Karpas-422 (cell line): Measurements from ENCODE around the gene ZBTB37. TPM values are rescaled to one million over a fixed set of nuclear protein-coding genes. Genes with fewer than 3 reads are reported as not detected.
"Not testable (repeated sequence)": the region's sequence is repeated elsewhere in the genome, so short reads cannot be mapped to it uniquely, and the experiment has no call there.

Source experiments
- DNase-seq: peaks from one replicate; pipeline ENCODE4 v3.0.0-alpha.2; 2015
- H2AFZ ChIP-seq: fragments of 200-600 bp; sonication (generic); 2 replicates; pipeline ENCODE4 v1.6.1; 2014; ENCODE audit warnings: antibody characterized with exemption, low read length, mixed read lengths
- H3K27ac ChIP-seq: fragments of 200-600 bp; sonication (generic); 2 replicates; pipeline ENCODE4 v1.5.1; 2014; ENCODE audit warnings: mild to moderate bottlenecking, low read length, moderate library complexity
- H3K27me3 ChIP-seq: fragments of 200-600 bp; sonication (generic); 2 replicates; pipeline ENCODE4 v1.6.1; 2014; ENCODE audit warnings: low read length, mixed read lengths
- H3K36me3 ChIP-seq: fragments of 200-600 bp; sonication (generic); 2 replicates; pipeline ENCODE4 v1.6.1; 2014; ENCODE audit warnings: low read length, mixed read lengths; ENCODE audit not compliant: insufficient read depth
- H3K4me1 ChIP-seq: fragments of 200-600 bp; sonication (generic); 2 replicates; pipeline ENCODE4 v1.6.1; 2014; ENCODE audit warnings: mild to moderate bottlenecking, low read length, mixed read lengths
- H3K4me2 ChIP-seq: fragments of 200-600 bp; sonication (generic); 2 replicates; pipeline ENCODE4 v1.6.1; 2014; ENCODE audit warnings: low read length, low read depth, mild to moderate bottlenecking; ENCODE audit not compliant: poor library complexity, severe bottlenecking
- H3K4me3 ChIP-seq: fragments of 200-600 bp; sonication (generic); 2 replicates; pipeline ENCODE4 v1.5.1; 2014; ENCODE audit warnings: mild to moderate bottlenecking, antibody characterized with exemption, low read length, mixed read lengths
- H3K79me2 ChIP-seq: fragments of 200-600 bp; sonication (generic); 2 replicates; pipeline ENCODE4 v1.6.1; 2014; ENCODE audit warnings: mild to moderate bottlenecking, low read length, mixed read lengths
- H3K9ac ChIP-seq: fragments of 200-600 bp; sonication (generic); 2 replicates; pipeline ENCODE4 v1.6.0; 2014; ENCODE audit warnings: low read length
- H3K9me2 ChIP-seq: fragments of 200-600 bp; sonication (generic), shearing (Covaris generic); replicated peaks from 2 replicates; pipeline ENCODE4 v1.6.0; 2014; ENCODE audit warnings: mild to moderate bottlenecking, low read length, moderate library complexity; ENCODE audit not compliant: insufficient read depth
- H3K9me3 ChIP-seq: fragments of 300-700, 200-600 bp; sonication (generic); 2 replicates; pipeline ENCODE4 v1.6.1; 2014; ENCODE audit warnings: low read length, mixed read lengths
- H4K20me1 ChIP-seq: fragments of 200-600 bp; sonication (generic); 2 replicates; pipeline ENCODE4 v1.6.1; 2014; ENCODE audit warnings: mild to moderate bottlenecking, antibody characterized with exemption, low read length, low read depth; ENCODE audit not compliant: insufficient read depth
- total RNA-seq: library from RNA; depleted of rRNA; stranded (reverse); fragments of >200 nt; shearing (Covaris generic); gene quantifications from 2 replicates; pipeline ENCODE4 v1.2.3, GENCODE V29; 2014; ENCODE audit warnings: low replicate concordance

ZBTB37 gene
- total RNA-seq, 1 experiment from 2014 or later, result 15.8 TPM

GRCh38 chr1:173920861-173921260, 52.7 kb downstream of the ZBTB37 start:
- no peak overlapping the region for H3K4me2 ChIP-seq
- no peaks in the 10 kb centered on the region for H3K27me3 ChIP-seq

GRCh38 chr1:173925306-173926242, 57.4 kb downstream of the ZBTB37 start:
- H3K4me2 ChIP-seq, result no peak overlapping the region
- H3K36me3 ChIP-seq, result no peaks in the 10 kb centered on the region
- no peak for DNase-seq
- no peak overlapping the region for H3K4me3 ChIP-seq
- H3K9me3 ChIP-seq, result no peaks in the 10 kb centered on the region
- H3K9me2 ChIP-seq, result no peaks in the 10 kb centered on the region
- H3K79me2 ChIP-seq, result no peaks in the 10 kb centered on the region
- peaks cover 5% of the 10 kb centered on the region; the same call in 1 of the 2 replicates for H3K4me1 ChIP-seq
- no peaks in the 10 kb centered on the region for H4K20me1 ChIP-seq
- H3K27ac ChIP-seq, result no peak overlapping the region
- no peaks in the 10 kb centered on the region for H3K27me3 ChIP-seq
- H2AFZ ChIP-seq, result no peak overlapping the region
- no peak overlapping the region for H3K9ac ChIP-seq

More at GRCh38 chr1:173920861-173921260, 52.7 kb downstream of the ZBTB37 start:
- Histone ChIP-seq H3K4me3 (no peak overlapping the region), H3K36me3 (no peaks in the 10 kb centered on the region), H3K4me1 (peaks cover 5% of the 10 kb centered on the region; the same call in 1 of the 2 replicates), H3K79me2 (no peaks in the 10 kb centered on the region), H4K20me1 (no peaks in the 10 kb centered on the region), H2AFZ (no peak overlapping the region), H3K9ac (no peak overlapping the region), H3K9me3 (no peaks in the 10 kb centered on the region), H3K27ac (no peak overlapping the region), H3K9me2 (no peaks in the 10 kb centered on the region)
- peak; percentile 66 for DNase-seq

GRCh38 chr1:173930541-173930940, 62.4 kb downstream of the ZBTB37 start:
- H3K4me1 ChIP-seq, H3K4me2 ChIP-seq, H3K27ac ChIP-seq, H4K20me1 ChIP-seq, H3K9me3 ChIP-seq, H3K27me3 ChIP-seq, H3K9me2 ChIP-seq, DNase-seq, H2AFZ ChIP-seq, H3K79me2 ChIP-seq, H3K9ac ChIP-seq, H3K4me3 ChIP-seq: not testable (repeated sequence)
- H3K36me3 ChIP-seq, result peaks cover 13% of the 10 kb centered on the region; the same call in 1 of the 2 replicates

GRCh38 chr1:173934440-173934839, 66.3 kb downstream of the ZBTB37 start:
- H3K9me2 ChIP-seq, result no peaks in the 10 kb centered on the region
- no peaks in the 10 kb centered on the region for H3K79me2 ChIP-seq
- no peak for DNase-seq
- H4K20me1 ChIP-seq, result no peaks in the 10 kb centered on the region
- no peaks in the 10 kb centered on the region for H3K9me3 ChIP-seq
- H3K9ac ChIP-seq, result no peak overlapping the region
- no peaks in the 10 kb centered on the region for H3K4me1 ChIP-seq
- no peak overlapping the region for H3K4me3 ChIP-seq
- no peak overlapping the region for H3K4me2 ChIP-seq
- no peaks in the 10 kb centered on the region for H3K27me3 ChIP-seq
- H3K27ac ChIP-seq, result no peak overlapping the region
- H3K36me3 ChIP-seq, result peaks cover 39% of the 10 kb centered on the region; the same call in 1 of the 2 replicates
- H2AFZ ChIP-seq, result no peak overlapping the region

- H2AFZ ChIP-seq, result no peak overlapping the region
- peaks cover 50% of the 10 kb centered on the region; the same call in 1 of the 2 replicates for H3K36me3 ChIP-seq
- DNase-seq, result no peak
- no peak overlapping the region for H3K9ac ChIP-seq
- no peaks in the 10 kb centered on the region for H3K4me1 ChIP-seq
- H3K9me3 ChIP-seq, result no peaks in the 10 kb centered on the region
- H4K20me1 ChIP-seq, result no peaks in the 10 kb centered on the region
- no peak overlapping the region for H3K27ac ChIP-seq
- H3K4me2 ChIP-seq, result no peak overlapping the region
- H3K4me3 ChIP-seq, result no peak overlapping the region
- H3K79me2 ChIP-seq, result no peaks in the 10 kb centered on the region
- no peaks in the 10 kb centered on the region for H3K27me3 ChIP-seq
- no peaks in the 10 kb centered on the region for H3K9me2 ChIP-seq
Measured at GRCh38 chr1:173937062-173937461, 68.9 kb downstream of the ZBTB37 start.

- no peak overlapping the region for H3K4me2 ChIP-seq
- no peaks in the 10 kb centered on the region for H3K27me3 ChIP-seq
- no peaks in the 10 kb centered on the region for H3K4me1 ChIP-seq
- no peaks in the 10 kb centered on the region for H3K9me2 ChIP-seq
- peaks cover 47% of the 10 kb centered on the region for H3K36me3 ChIP-seq
- H3K9me3 ChIP-seq, result no peaks in the 10 kb centered on the region
- no peak overlapping the region for H3K27ac ChIP-seq
- no peak for DNase-seq
- no peak overlapping the region for H2AFZ ChIP-seq
- no peaks in the 10 kb centered on the region for H3K79me2 ChIP-seq
- no peaks in the 10 kb centered on the region for H4K20me1 ChIP-seq
- H3K4me3 ChIP-seq, result no peak overlapping the region
- H3K9ac ChIP-seq, result no peak overlapping the region
Measured at GRCh38 chr1:173946380-173946921, 78.3 kb downstream of the ZBTB37 start.

GRCh38 chr1:173948594-173948993, 80.4 kb downstream of the ZBTB37 start:
- Histone ChIP-seq H3K36me3 (peaks cover 49% of the 10 kb centered on the region), H3K9ac (no peak overlapping the region)
- DNase-seq, result no peak

More at GRCh38 chr1:173948594-173948993, 80.4 kb downstream of the ZBTB37 start:
- H3K9me3 ChIP-seq, result no peaks in the 10 kb centered on the region
- no peak overlapping the region for H3K4me3 ChIP-seq
- no peaks in the 10 kb centered on the region for H4K20me1 ChIP-seq
- no peak overlapping the region for H3K4me2 ChIP-seq
- no peaks in the 10 kb centered on the region for H3K9me2 ChIP-seq
- H3K27ac ChIP-seq, result no peak overlapping the region
- H3K4me1 ChIP-seq, result no peaks in the 10 kb centered on the region
- H3K27me3 ChIP-seq, result no peaks in the 10 kb centered on the region
- no peak overlapping the region for H2AFZ ChIP-seq
- H3K79me2 ChIP-seq, result peaks cover 5% of the 10 kb centered on the region
